LNCAP (cell line): Measurements from ENCODE around the gene GAS6.

Experiments
- TF ChIP-seq, protein P1 (sequence below): fragments of 450-650 bp; IDR thresholded peaks from 2 replicates; pipeline ENCODE4 v1.5.1; 2017; ENCODE audit warnings: mild to moderate bottlenecking

Gene GAS6

DNA sequence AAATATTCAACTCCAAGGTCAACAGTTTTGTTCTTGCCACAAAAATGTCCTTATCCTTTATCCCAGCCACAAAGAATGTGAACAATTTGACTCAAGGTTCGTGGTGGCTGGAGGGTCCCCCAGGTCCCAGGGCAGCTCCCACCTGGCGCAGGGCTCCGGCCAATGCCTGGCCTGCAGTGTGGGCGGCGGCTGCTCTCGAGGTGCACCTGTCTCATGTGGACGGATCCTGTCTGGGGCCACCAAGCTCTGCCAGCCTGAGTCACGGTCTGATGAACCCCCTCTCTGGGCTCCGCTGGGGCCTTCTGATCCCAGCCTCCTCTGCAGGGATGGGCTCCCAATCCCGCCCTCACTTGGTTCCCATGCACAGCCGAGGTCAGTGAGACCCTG lies 49.4 kb downstream of the GAS6 start:
- TF ChIP-seq, protein P1, sequence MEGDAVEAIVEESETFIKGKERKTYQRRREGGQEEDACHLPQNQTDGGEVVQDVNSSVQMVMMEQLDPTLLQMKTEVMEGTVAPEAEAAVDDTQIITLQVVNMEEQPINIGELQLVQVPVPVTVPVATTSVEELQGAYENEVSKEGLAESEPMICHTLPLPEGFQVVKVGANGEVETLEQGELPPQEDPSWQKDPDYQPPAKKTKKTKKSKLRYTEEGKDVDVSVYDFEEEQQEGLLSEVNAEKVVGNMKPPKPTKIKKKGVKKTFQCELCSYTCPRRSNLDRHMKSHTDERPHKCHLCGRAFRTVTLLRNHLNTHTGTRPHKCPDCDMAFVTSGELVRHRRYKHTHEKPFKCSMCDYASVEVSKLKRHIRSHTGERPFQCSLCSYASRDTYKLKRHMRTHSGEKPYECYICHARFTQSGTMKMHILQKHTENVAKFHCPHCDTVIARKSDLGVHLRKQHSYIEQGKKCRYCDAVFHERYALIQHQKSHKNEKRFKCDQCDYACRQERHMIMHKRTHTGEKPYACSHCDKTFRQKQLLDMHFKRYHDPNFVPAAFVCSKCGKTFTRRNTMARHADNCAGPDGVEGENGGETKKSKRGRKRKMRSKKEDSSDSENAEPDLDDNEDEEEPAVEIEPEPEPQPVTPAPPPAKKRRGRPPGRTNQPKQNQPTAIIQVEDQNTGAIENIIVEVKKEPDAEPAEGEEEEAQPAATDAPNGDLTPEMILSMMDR: no peak

DNA sequence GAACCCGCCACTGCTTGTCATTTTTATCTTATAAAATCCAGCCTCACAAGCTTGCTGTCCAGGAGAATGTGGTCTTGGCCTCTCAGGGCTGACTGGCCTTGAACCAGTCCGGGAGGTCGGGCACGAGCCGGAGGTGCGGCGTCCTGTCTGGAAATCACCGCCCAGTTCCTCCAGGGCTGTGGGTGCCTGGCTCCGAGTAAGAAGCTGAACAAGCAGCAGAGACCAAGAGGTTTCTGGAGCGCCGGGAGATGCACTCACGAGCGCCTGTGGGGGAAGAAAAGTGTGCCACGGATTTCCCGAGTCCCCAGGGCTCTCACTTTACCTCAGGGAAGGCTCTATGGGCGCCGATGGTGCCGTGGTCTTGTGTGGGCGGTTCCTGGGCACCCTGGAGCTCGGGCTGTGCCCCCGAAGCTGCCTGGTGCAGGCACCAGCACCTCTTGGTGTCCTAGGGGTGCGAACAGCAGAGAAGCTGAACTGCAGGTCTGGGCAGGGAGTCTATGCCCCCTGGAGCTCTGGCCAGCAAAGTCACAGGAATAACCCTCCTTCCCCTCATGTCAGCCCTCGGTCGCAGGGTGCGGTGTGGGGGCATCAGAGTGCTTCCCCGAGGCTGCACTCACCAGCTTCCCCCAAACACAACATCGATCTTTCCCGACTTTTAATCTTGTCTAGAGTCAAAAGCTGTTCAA lies 50.0 kb downstream of the GAS6 start:
- TF ChIP-seq, protein P1: no peak

DNA sequence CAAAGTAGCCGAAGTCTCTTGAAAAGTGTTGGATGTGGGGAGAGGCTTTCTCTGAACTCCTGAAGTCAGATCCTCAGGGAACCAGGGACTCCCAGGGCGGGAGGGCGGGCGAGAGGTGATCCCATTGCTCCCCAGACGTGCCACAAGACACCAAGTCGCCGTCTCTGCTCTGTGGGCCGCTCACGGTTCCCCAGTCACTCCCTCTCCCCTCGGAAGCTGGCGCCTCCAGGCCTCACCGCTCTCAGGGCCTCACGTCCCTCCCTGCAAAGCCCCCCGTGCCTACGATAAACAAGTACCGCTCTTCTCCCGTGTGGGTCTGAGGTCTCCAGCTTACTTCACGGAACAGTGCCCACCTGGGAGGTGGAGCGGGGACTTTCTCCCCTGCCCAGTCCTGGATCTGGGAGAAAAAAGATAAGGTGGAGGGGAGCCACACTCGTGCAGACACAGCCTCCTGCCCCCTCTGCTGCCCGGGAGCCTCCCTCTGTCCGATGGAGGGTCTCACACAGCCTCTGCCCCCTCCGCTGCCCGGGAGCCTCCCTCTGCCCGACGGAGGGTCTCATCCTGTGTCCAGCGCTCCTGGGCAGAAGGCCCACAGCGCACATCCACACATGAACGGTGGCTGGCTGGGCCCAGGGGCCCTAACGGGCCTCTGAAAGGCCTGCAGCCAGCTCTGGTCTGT lies 50.7 kb downstream of the GAS6 start:
- TF ChIP-seq, protein P1: no peak

DNA sequence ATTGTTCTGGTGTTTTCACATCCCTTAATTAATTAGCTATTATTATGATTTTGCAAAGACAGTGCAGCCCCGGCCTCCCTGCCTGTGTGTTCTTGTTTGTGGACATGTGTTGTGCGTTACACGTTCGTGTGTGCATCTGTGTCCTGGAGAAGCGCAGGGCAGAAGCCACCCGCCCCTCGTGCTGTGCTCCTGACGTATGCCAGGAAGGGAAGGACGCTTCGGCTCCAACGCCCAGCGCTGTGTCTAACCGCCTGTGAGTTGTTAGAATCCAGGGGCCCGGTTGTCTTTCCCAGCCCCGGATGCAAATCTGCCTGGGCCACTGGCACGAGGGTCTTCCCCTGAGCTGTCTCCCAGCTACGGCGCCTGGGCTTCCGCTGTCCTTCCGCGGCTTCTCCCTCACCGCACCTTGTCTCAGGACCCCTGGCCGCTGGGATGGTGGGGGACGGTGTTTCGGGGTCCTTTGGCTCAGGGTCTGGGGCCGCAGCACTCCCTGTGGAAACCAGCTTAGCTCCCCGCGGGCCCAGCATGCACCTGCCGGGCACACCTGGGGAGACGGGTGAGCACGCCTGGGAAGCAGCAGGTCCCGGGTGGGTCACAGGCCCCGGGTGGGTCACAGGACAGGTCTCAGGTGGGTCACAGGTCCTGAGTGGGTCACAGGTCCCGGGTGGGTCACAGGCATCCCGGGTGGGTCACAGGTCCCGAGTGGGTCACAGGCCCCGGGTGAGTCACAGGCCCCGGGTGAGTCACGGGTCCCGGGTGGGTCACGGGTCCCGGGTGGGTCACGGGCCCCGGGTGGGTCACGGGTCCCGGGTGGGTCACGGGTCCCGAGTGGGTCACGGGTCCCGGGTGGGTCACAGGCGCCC lies 51.5 kb downstream of the GAS6 start:
- TF ChIP-seq, protein P1: no peak

DNA sequence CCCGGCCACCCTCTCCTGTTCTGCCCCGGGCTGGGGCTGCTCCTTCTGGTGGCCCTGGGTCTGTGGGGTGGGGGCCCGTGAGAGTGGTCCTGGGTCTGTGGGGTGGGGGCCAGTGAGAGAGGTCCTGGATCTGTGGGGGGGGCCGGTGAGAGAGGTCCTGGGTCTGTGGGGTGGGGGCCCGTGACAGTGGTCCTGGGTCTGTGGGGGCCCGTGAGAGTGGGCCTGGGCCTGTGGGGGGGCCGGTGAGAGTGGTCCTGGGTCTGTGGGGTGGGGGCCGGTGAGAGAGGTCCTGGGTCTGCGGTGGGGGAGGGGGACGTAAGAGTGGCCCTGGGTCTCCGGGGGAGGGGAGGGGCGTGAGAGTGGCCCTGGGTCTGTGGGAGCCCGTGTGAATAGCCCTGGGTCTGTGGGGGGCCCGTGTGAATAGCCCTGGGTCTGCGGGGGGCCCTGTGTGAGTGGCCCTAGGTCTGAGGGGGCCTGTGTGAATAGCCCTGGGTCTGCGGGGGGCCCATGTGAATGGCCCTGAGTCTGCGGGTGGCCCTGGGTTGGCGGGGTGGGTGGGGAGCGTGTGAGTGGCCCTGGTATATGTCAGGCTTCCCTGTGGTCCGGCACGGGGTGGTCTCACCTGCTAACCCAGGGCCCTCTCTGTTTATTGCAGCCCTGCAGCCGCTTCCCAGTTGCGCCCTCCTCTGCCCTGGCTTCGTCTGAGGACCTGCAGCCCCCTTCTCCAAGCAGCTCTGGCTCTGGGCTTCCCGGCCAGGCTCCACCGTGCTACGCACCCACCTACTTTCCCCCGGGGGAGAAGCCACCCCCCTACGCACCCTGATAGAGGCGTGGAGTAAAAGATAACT lies 52.6 kb downstream of the GAS6 start:
- TF ChIP-seq, protein P1: no peak

DNA sequence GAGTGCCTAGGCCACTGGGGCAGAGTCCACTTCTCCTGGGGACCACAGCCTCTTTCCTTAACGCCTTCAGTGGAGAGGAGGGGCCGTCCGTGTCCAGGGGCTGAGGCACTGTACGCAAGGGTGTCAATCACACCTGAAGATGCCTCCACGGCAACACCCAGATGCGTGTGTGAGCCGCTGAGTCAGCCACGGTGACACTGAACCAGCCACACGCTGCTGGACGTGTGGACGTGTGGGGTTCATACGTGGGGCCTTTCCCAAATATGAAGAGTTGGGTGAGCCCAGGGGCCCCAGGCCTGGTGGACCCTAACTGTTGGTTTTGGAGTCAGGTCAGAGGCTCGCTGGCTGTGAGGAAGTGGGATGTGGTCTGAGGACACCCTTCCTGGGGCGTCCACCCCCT lies 53.2 kb downstream of the GAS6 start:
- TF ChIP-seq, protein P1: no peak

DNA sequence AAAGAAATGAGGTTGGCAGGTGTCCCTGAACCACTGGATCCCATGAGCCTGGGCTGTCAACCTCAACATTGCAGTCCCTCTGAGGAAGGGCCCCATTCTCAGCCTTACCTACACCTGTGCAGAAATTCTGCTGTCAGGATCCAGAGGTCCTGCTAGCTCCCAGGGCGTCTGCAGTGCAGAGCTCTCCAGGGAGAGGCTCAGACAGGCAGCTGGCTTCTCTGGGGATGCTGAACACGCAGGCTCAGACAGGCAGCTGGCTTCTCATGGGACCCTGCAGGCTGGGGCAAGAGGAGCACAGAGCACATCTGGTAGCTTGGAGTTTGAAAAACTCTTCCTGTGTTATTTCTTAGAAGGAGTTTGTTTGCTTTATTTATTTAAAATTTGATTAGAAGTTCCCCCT lies 53.9 kb downstream of the GAS6 start:
- TF ChIP-seq, protein P1: no peak
